OCI-LY7 (cell line): ENCODE results near the gene GABRG3. TPM values are rescaled to one million over a fixed set of nuclear protein-coding genes. Genes with fewer than 3 reads are reported as not detected.

ENCODE experiments used
- BruUV-seq: library from RNA; stranded (reverse); fragments of 400-500 nt; replicated peaks from 2 replicates; lab custom pipeline; 2021; lab: Mats Ljungman, UMichigan
- CTCF ChIA-PET: fragments of 300-600 bp; sonication (Branson Sonifier 250); formaldehyde crosslinking; loops from one replicate; lab custom pipeline; 2022; ENCODE audit warnings: antibody characterized with exemption; ENCODE audit not compliant: unreplicated experiment; lab: Charles Lee
- POLR2A ChIA-PET: fragments of 300-600 bp; sonication (Branson Sonifier 250); formaldehyde crosslinking; loops from one replicate; lab custom pipeline; 2022; ENCODE audit warnings: antibody characterized with exemption; lab: Charles Lee
- DNase-seq: peaks from one replicate; pipeline ENCODE4 v3.0.0-alpha.2; 2015; ENCODE audit warnings: low spot score
- H2AFZ ChIP-seq: fragments of 200-600 bp; sonication (generic), shearing (Covaris generic); 2 replicates; pipeline ENCODE4 v1.6.1; 2014; ENCODE audit warnings: mild to moderate bottlenecking, antibody characterized with exemption, low read length, moderate library complexity
- H3K27ac ChIP-seq: fragments of 200-600 bp; sonication (generic); 2 replicates; pipeline ENCODE4 v1.5.1; 2014; ENCODE audit warnings: mixed run types, low read depth, mild to moderate bottlenecking, moderate library complexity, low read length, inconsistent platforms; ENCODE audit not compliant: poor library complexity, severe bottlenecking
- H3K36me3 ChIP-seq: fragments of 200-600 bp; sonication (generic); 2 replicates; pipeline ENCODE4 v1.6.1; 2014; ENCODE audit warnings: mild to moderate bottlenecking, antibody characterized with exemption, low read length, moderate library complexity, mixed read lengths; ENCODE audit not compliant: insufficient read depth
- H3K4me1 ChIP-seq: fragments of 200-600 bp; sonication (generic); 2 replicates; pipeline ENCODE4 v1.5.1; 2014; ENCODE audit warnings: mild to moderate bottlenecking, low read length; ENCODE audit not compliant: insufficient read depth, poor library complexity, severe bottlenecking
- H3K4me2 ChIP-seq: fragments of 200-600 bp; sonication (generic); 2 replicates; pipeline ENCODE4 v1.6.1; 2014; ENCODE audit warnings: mild to moderate bottlenecking, low read length
- H3K4me3 ChIP-seq: fragments of 200-600 bp; sonication (generic); 2 replicates; pipeline ENCODE4 v1.5.1; 2014; ENCODE audit warnings: mild to moderate bottlenecking, low read depth, low read length; ENCODE audit not compliant: poor library complexity, severe bottlenecking
- H3K79me2 ChIP-seq: fragments of 200-600 bp; sonication (generic); 2 replicates; pipeline ENCODE4 v1.6.1; 2016; ENCODE audit warnings: low read depth, mild to moderate bottlenecking, low read length, moderate library complexity, mixed read lengths; ENCODE audit not compliant: insufficient read depth
- H3K9me2 ChIP-seq: fragments of 200-600 bp; sonication (generic); 2 replicates; pipeline ENCODE4 v1.6.1; 2016; ENCODE audit warnings: mild to moderate bottlenecking, low read length, mixed read lengths; ENCODE audit not compliant: insufficient read depth
- H3K9me3 ChIP-seq: fragments of 200-600 bp; sonication (generic); 2 replicates; pipeline ENCODE4 v1.6.1; 2014; ENCODE audit warnings: mild to moderate bottlenecking, mixed run types, low read length, mixed read lengths
- H4K20me1 ChIP-seq: fragments of 200-600 bp; sonication (generic); 2 replicates; pipeline ENCODE4 v1.6.1; 2014; ENCODE audit warnings: mild to moderate bottlenecking, antibody characterized with exemption, low read length, moderate library complexity, mixed read lengths; ENCODE audit not compliant: insufficient read depth
- EZH2phosphoT487 ChIP-seq: fragments of 200-600 bp; sonication (generic); IDR thresholded peaks from 2 replicates; pipeline ENCODE4 v1.6.1; 2018; ENCODE audit warnings: low read depth, borderline replicate concordance, mild to moderate bottlenecking, mixed run types, antibody characterized with exemption, low read length, moderate library complexity, mixed read lengths
- intact Hi-C: fragments of 100-400 bp; cut with micrococcal nuclease; formaldehyde crosslinking; loops from one replicate; pipeline ENCODE4 v1.10.0; 2022; ENCODE audit not compliant: unreplicated experiment
- total RNA-seq, 2 experiments: library from RNA; depleted of rRNA in 1 of 2; stranded (reverse); fragments of >200 nt in 1 of 2; shearing (Covaris generic) in 1 of 2; gene quantifications; 2 replicates each; pipeline ENCODE4 v1.2.3, GENCODE V29; 2014 to 2022
- TF ChIP-seq, protein P1 (sequence below): fragments of 200-600 bp; sonication (generic); conservative IDR thresholded peaks from 2 replicates; pipeline ENCODE4 v1.5.1; 2014; ENCODE audit warnings: mild to moderate bottlenecking, antibody characterized with exemption, low read length, moderate library complexity, mixed read lengths

GABRG3 gene
- total RNA-seq, 2 experiments from 2014 or later: not detected

DNA sequence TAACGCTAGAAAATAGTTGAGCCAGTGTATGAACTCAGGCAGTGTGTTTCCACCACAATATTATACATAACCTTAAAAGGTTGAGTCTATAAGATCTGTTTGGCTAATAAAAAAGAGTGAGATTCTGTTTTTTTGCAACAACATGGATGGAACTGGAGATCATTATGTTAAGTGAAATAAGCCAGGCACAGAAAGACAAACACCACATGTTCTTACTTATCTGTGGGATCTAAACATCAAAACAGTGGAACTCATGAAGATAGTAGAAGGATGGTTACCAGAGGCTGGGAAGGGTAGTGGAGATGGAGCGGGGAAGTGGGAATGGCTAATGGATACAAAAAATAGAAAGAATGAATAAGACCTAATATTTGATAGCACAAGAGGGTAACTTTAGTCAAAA lies 150.7 kb downstream of the GABRG3 start:
- no peak overlapping the region for H3K4me2 ChIP-seq
- POLR2A ChIA-PET: no interaction called here
- no peaks in the 10 kb centered on the region for H3K36me3 ChIP-seq
- no TSS peak for BruUV-seq
- H2AFZ ChIP-seq: no peak overlapping the region
- no peaks in the 10 kb centered on the region for H4K20me1 ChIP-seq
- no peak for DNase-seq
- TF ChIP-seq, protein P1, sequence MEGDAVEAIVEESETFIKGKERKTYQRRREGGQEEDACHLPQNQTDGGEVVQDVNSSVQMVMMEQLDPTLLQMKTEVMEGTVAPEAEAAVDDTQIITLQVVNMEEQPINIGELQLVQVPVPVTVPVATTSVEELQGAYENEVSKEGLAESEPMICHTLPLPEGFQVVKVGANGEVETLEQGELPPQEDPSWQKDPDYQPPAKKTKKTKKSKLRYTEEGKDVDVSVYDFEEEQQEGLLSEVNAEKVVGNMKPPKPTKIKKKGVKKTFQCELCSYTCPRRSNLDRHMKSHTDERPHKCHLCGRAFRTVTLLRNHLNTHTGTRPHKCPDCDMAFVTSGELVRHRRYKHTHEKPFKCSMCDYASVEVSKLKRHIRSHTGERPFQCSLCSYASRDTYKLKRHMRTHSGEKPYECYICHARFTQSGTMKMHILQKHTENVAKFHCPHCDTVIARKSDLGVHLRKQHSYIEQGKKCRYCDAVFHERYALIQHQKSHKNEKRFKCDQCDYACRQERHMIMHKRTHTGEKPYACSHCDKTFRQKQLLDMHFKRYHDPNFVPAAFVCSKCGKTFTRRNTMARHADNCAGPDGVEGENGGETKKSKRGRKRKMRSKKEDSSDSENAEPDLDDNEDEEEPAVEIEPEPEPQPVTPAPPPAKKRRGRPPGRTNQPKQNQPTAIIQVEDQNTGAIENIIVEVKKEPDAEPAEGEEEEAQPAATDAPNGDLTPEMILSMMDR: no peak
- no peak for TF ChIP-seq EZH2phosphoT487
- intact Hi-C loops: no loop called here
- H3K9me2 ChIP-seq: no peaks in the 10 kb centered on the region
- CTCF ChIA-PET: no interaction called here
- H3K9me3 ChIP-seq: no peaks in the 10 kb centered on the region
- no peaks in the 10 kb centered on the region for H3K79me2 ChIP-seq
- H3K27ac ChIP-seq: no peak overlapping the region
- no peak overlapping the region for H3K4me3 ChIP-seq
- no peaks in the 10 kb centered on the region for H3K4me1 ChIP-seq

DNA sequence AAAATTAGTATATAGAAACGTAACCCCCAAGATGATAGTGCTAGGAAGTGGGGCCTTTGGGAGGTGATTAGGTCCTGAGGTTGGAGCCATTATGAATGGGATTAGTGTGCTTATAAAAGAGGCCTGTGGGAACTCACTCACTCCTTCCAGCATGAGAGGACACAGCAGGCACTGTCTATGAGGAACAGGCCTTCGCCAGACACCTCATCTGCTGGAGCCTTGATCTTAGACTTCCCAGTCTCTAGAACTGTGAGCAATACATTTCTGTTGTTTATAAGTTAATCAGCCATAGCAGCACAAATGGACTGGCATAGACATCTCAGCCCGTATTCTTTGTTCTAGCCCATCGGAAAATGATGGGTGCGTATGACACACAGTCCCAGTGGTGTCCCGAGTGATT lies 152.3 kb downstream of the GABRG3 start:
- Histone ChIP-seq H3K79me2 (no peaks in the 10 kb centered on the region), H3K9me2 (no peaks in the 10 kb centered on the region), H3K36me3 (no peaks in the 10 kb centered on the region), H2AFZ (no peak overlapping the region), H3K4me2 (no peak overlapping the region), H3K4me1 (no peaks in the 10 kb centered on the region), H3K9me3 (no peaks in the 10 kb centered on the region), H3K4me3 (no peak overlapping the region), H3K27ac (no peak overlapping the region), H4K20me1 (no peaks in the 10 kb centered on the region)
- no peak for TF ChIP-seq EZH2phosphoT487
- TF ChIP-seq, protein P1: no peak
- no TSS peak for BruUV-seq
- DNase-seq: no peak
- ChIA-PET POLR2A (no interaction called here), CTCF (no interaction called here)
- intact Hi-C loops: no loop called here

DNA sequence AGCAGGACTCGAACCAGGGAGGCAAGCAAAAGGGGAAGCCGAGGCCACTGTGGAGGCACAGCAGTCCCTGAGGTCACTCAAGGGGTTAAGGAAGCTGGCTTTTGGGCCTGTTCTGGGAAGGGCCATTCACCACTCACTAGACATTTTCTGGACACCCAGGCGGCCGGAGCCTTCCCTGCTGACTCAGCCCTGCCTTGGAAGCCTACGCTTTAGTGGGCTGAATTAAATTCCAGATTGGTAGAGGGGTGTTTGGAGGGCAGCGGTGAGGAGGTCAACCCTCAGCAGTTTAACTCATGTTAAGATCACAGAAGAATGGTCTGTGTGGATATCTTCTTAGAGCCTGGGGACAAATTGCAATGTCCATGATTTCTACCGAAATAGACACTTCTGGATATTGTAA lies 152.8 kb downstream of the GABRG3 start:
- no peaks in the 10 kb centered on the region for H3K9me2 ChIP-seq
- no peak overlapping the region for H3K27ac ChIP-seq
- no peak overlapping the region for H3K4me3 ChIP-seq
- DNase-seq: no peak
- no peaks in the 10 kb centered on the region for H3K36me3 ChIP-seq
- CTCF ChIA-PET: no interaction called here
- intact Hi-C loops: no loop called here
- no peak overlapping the region for H2AFZ ChIP-seq
- H3K79me2 ChIP-seq: no peaks in the 10 kb centered on the region
- no peaks in the 10 kb centered on the region for H3K9me3 ChIP-seq
- TF ChIP-seq EZH2phosphoT487: no peak
- TF ChIP-seq, protein P1: no peak
- POLR2A ChIA-PET: no interaction called here
- no peaks in the 10 kb centered on the region for H4K20me1 ChIP-seq
- no TSS peak for BruUV-seq
- H3K4me2 ChIP-seq: no peak overlapping the region
- no peaks in the 10 kb centered on the region for H3K4me1 ChIP-seq
